Superior temporal gyrus (tissue), 1 donor: Measurements from ENCODE around the gene FOSL1.
A peak's percentile ranks its signal among the peaks of the same experiment; 100 is the strongest.
"Not testable (repeated sequence)": the region's sequence is repeated elsewhere in the genome, so short reads cannot be mapped to it uniquely, and the experiment has no call there.

Source experiments
- DNase-seq: peaks from one replicate; pipeline ENCODE4 v3.0.0-alpha.2; 2016; ENCODE audit errors: extremely low spot score

FOSL1 gene

DNA sequence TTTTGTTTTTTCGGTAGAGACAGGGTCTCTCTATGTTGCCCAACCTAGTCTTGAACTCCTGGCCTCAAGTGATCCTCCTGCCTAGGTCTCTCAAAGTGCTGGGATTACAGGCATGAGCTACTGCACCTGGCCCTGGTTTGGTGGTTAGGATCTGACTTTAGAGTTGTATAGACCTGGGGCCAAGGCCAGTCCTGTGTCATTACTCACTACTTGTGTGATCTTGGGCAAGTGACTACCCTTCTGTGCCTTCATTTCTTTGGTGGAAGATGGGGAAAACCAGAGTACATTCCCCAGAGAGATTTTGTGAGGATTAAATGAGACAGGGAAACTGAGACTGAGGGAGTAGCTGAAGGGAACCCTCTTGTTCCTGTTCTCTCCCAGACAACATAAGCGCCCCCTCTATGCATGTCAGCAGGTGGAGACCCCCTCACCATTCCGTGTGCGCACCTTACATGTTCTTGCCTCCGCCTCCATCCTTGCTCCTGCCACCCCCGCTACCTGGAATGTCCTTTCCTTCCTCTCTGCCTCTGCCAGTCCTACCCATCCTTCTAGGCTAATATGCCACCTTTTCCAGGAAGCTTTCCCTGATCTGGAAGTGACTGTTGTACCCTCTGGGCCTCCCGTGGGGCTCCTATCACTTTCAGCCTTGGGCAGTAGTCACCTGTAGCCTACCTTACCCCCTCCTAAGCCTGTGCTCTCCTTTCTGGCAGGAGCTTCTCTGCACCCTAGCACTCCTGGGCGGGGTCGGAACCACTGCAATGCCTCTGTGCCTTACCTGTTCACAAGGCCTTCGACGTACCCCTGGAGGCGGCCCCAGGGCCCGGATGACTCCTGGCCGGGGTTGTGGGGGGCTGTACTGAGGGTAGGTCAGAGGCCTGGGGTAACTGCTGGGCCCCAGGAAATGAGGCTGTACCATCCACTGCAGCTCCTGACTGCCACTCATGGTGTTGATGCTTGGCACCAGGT lies 3.9 kb downstream of the FOSL1 start:
- DNase-seq: no peak

GRCh38 chr11:65895482-65895981 lies 4.7 kb downstream of the FOSL1 start:
- no peak for DNase-seq

GRCh38 chr11:65894034-65894591 lies 6.1 kb downstream of the FOSL1 start:
- no peak for DNase-seq

GRCh38 chr11:65892661-65893317 lies 7.4 kb downstream of the FOSL1 start:
- no peak for DNase-seq

GRCh38 chr11:65892137-65892540 lies 8.0 kb downstream of the FOSL1 start:
- DNase-seq: not testable (repeated sequence)

- DNase-seq: no peak
Observed at GRCh38 chr11:65891219-65892136, 8.7 kb downstream of the FOSL1 start.

DNA sequence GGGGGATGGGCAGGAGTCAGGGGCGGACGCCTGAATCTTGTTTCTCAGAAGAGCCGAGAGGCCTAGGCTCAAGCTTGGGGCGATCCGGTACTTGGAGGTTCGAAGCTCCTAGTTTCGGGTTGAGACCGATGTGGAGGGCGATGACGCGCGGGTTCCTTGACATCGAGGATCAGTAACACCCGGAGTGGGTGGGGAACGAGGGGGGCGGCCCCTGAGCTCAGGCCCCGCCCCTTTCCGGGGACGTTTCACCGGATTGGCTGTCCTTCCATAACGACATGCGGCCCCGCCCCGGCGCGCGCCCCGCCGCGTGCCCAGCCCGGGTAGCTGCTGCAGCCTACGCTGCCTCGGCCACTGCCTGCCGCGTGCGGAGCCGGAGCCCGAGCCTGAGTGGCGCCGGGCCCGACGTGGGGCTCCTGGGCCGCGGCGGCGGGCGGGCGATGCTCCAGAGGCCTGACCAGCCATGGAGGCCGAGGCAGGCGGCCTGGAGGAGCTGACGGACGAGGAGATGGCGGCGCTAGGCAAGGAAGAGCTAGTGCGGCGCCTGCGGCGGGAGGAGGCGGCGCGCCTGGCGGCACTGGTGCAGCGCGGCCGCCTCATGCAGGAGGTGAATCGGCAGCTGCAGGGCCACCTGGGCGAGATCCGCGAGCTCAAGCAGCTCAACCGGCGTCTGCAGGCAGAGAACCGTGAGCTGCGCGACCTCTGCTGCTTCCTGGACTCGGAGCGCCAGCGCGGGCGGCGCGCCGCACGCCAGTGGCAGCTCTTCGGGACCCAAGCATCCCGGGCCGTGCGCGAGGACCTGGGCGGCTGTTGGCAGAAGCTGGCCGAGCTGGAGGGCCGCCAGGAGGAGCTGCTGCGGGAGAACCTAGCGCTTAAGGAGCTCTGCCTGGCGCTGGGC lies 9.6 kb downstream of the FOSL1 start, which contains the start of gene CCDC85B:
Gene CCDC85B (plus strand): TSS at position 350 of the 895 bp plus-strand sequence. CDS start 111 bp downstream, at position 461.
- DNase-seq: peak; percentile 99

GRCh38 chr11:65888163-65888814 lies 11.9 kb downstream of the FOSL1 start, which contains the start of gene FIBP:
FIBP (minus strand) TSS chr11:65888471; CDS start chr11:65888418, 53 bp downstream.
- peak; percentile 94 for DNase-seq

GRCh38 chr11:65887723-65888162 lies 12.4 kb downstream of the FOSL1 start:
- no peak for DNase-seq

- no peak for DNase-seq
Observed at GRCh38 chr11:65886826-65887722, 13.1 kb downstream of the FOSL1 start.

DNA sequence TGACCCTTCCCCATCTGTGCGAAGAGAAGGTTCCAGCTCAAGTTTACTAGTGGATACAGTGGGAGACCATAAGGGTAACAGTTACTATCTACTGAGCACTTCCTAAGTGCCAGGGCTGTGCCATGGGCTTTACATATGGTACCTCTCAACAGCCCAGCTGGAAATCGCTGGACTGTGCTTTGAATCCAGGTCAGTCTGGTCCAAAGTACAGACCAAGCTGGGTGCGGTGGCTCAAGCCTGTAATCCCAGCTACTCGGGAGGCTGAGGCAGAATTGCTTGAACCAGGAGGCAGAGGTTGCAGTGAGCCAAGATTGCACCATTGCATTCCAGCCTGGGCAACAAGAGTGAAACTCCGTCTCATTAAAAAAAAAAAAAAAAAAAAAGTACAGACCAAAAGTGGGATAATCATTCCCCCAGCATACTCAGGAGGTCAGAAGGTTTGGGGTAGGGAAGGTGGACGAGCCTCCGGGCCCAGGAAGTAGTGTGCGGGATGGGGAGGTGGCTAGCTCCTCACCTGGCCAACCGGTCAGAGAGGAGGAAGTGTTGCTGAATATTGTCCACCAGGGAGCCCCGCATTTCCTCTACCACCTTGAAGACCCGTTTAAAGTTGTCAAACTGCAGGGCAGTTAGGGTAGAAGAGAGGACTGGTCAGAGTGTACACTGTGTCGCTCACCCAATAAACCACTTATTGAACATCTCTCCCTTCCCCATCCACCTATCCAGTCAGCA lies 14.2 kb downstream of the FOSL1 start:
- no peak for DNase-seq

GRCh38 chr11:65885231-65885630 lies 15.0 kb downstream of the FOSL1 start:
- DNase-seq: no peak

- peak; percentile 84 for DNase-seq
Observed at GRCh38 chr11:65884716-65885092, 15.5 kb downstream of the FOSL1 start.

GRCh38 chr11:65883786-65884715 lies 16.1 kb downstream of the FOSL1 start:
- no peak for DNase-seq

DNA sequence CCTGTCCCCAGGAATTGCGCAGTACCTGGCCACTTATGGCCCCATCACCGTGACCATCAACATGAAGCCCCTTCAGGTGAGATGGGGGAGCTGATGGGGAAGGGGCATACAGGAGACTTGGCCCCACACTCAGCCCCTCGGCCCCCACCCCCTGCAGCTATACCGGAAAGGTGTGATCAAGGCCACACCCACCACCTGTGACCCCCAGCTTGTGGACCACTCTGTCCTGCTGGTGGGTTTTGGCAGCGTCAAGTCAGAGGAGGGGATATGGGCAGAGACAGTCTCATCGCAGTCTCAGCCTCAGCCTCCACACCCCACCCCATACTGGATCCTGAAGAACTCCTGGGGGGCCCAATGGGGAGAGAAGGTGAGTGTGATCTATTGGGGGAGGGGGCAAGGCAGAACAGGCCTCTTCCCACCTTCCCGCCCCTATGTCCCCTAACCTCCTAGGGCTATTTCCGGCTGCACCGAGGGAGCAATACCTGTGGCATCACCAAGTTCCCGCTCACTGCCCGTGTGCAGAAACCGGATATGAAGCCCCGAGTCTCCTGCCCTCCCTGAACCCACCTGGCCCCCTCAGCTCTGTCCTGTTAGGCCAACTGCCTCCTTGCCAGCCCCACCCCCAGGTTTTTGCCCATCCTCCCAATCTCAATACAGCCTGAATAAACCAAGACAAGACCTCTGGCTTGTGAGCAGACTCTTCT lies 17.0 kb downstream of the FOSL1 start:
- no peak for DNase-seq
